GM21528 (cell line): ENCODE data around the gene WDR93.
"Not testable (repeated sequence)": the region's sequence is repeated elsewhere in the genome, so short reads cannot be mapped to it uniquely, and the experiment has no call there.

ENCODE experiments used
- ATAC-seq: cut with Tn5 transposase; IDR thresholded peaks from one replicate; pipeline ENCODE4 v1.9.1; 2021; ENCODE audit warnings: mild to moderate bottlenecking, moderate library complexity; ENCODE audit not compliant: unreplicated experiment, low FRiP score

The WDR93 gene

DNA sequence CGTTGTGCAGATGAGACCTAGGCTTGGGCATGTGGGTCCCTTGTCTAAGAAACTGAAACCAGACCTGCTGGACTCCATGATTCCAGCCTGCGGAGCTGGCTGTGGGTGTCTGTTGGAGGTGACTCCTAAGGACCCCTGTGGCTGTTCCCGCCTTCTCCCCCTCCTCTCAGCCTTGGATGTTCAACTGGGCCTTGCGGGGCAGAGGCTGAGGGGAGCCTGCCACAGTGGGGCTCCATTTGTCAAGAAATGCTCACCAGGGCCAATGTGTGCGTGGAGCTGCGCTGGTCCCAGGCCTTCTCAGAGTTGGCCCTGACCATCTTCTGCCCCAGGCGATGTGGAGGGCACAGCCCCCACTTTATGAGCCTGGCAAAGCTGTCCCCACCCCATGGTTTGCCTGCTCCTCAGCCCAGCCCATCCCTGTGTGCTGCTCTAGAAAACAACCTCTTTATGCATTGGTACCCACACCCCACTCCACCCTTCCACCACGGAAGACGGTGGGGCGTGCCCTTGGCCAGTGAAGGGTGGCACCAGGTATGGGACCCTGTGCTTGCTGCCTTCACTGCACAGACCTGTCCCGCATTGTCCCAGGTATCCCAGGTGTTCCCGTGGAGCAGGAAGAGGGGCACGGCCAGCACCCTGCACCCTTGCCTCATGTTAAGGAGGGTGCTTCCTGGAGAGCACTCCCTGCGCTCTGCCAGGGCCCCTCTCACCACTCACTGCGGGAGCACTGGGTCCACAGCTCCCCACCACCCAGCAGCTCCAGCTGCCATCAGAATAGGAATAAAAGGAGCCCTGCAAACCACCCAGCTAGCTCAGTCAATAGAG is 93.5 kb downstream of the WDR93 start:
- no peak for ATAC-seq

DNA sequence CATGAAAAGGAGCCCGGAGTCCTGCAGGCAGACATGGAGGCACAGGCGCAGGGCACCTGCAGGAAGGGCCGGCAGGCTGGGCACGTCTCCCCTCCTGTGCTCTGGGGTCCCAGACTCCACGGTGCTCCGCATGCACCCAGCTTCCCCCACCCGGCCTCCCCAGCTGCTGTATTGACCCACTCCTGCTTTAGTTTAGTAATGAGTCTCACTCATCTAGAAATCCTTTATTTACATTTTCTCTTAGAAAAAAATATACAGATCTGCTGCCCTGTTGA is 94.0 kb downstream of the WDR93 start:
- no peak for ATAC-seq

DNA sequence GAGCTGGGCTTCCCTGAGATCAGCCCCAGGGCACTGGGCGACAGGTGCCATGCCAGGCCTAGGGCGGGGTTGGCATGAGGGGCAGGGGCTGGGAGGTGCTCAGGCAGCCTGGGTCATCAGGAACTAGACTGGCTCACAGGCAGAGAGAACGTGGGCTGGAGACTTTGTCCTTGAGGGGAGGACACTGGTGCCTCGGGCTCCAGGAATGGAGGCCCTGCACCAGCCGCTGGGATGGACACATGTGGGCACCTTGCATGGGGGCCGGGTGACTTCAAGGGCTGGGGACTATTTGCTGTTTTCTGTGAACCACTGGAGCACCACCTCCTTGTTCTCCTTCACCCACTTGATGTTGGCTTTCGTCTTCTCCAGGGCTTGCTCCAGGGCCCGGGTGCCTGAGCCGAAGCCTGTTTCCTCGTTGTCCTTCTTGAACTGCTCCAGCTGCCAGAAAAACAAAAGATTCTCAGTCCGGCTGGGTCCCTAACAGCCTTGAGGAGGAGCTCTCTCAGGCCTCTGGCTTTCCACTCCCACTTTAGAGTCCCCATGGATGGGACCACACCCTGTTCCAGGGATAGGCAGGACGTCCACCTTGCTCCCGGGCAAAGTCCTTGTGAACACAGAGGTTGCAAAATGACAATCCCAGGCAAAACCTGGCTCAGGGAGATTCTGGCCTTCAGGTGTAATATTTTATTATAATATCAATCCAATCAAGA is 94.6 kb downstream of the WDR93 start:
- ATAC-seq: no peak

DNA sequence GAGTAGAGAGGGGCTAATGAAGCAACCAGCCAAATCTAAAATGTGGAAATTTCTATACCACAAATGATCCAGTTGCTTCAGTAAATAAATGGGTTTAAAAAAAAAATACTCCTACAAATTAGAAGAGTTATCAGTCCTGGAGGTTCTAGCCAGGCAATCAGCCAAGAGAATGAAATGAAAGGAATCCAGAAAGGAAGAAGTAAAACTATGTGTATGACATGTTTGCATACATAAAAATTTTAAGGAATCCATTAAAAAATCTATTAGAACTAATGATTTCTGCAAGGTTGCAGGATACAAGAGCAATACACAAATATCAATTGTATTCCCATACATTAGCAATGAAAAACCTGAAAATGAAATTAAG is 95.1 kb downstream of the WDR93 start:
- no peak for ATAC-seq

DNA sequence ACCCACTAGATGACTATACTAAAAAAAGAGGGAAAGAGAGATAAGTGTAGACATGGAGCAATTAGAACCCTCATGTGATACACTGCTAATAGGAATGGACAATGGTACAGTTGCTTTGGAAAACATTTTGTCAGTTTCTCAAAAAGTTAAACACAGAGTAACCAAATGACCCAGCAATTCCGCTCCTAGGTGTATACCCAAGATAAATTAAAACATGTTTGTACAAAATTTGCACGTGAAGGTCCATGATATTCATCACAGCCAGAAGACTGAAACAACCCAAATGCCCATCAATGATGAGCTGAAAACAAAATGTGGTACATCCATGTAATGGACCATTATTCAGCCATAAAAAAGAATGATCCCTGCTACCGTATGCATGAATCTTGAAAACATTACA is 97.3 kb downstream of the WDR93 start:
- ATAC-seq: no peak

DNA sequence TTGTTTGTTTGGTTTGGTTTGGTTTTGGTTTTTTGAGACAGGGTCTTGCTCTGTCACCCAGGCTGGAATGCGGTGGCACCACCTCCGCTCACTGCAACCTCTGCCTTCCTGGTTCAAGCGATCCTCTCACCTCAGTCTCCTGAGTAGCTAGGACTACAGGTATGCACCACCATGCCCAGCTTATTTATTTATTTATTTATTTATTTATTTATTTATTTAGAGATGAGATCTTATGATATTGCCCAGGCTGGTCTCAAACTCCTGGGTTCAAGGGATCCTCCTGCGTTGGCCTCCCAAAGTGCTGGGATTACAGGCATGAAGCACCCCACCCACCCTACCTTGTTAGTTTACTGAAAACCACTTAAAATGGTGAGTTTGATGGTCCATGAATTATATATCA is 98.0 kb downstream of the WDR93 start:
- ATAC-seq: not testable (repeated sequence)

DNA sequence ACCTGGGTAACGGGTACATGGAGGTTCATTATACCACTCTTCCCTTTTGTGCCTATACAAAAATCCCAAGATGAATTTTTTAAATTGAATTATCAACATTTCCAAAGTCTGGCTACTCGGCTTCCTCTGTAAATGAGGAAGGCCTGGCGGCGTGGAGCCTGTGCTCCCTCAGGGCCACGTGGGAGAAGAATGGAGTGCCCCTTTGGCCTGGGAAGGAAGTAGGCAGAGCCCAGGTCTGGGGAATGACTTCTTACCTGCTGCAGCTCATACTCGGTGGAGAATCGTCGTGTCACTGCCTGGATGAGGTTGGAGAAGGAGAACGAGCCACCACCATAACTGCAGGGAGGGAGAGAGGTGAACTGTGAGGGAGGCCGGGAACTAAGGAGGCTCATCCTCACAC is 99.6 kb downstream of the WDR93 start:
- no peak for ATAC-seq

DNA sequence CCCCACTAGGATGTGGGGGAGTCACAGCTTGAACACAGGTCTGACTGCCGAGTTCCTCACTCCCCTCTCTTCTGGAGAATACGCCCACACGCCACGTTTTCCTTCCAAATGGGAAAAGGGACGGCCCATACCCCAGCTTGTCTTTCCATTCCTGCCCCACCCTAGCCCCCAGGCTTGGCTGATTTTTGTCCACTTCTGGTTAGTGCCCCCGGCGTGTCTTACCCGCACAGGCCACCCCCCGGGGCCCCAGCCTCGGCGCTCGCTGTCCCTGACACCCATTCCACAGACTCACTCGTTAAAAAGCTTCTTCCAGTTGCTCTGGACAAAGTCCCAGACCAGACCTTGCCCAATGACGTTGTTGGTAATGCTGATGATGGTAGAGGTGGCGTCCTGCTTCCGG is 100.0 kb downstream of the WDR93 start:
- ATAC-seq: no peak

DNA sequence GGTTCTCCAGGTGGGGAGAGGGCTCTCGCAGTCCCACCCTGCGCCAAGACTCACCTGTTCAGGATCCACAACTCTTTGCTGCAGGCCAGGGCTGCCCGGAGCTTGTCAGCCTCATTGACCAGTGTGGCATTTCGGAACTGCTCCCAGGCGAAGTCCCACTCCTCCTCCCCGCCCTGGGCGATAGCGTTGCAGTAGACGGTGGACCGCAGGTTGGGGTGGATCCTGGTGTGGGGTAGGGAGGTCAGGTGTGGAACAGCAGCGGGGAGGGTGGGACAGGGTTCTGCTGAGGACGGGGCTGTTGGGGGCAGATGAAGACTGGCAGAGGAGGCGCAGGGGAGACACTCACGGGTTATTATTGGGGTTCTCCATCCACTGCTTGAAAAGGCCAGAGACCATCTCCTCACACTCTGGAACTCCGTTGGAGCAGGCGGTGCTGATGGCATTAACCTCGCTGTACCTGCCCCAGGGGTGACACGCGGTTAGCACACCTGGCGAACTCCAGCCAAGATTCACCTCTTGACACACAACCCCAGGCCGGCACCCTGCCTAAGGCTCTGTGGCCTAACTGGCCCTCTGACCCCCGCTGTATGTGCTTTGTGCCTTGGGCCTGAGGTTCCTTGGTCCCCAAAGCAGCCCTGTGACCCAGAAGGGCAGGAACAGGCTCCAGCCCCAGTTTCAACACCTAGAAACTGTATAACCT is 101.6 kb downstream of the WDR93 start:
- no peak for ATAC-seq
